ENCODE measurements around the gene GPR75. TPM values are rescaled to one million over a fixed set of nuclear protein-coding genes. Genes with fewer than 3 reads are reported as not detected.

GPR75 gene
- total and polyA plus RNA-seq, 2 donors from 2014 or later, result 0.17 to 2.4 TPM

DNA sequence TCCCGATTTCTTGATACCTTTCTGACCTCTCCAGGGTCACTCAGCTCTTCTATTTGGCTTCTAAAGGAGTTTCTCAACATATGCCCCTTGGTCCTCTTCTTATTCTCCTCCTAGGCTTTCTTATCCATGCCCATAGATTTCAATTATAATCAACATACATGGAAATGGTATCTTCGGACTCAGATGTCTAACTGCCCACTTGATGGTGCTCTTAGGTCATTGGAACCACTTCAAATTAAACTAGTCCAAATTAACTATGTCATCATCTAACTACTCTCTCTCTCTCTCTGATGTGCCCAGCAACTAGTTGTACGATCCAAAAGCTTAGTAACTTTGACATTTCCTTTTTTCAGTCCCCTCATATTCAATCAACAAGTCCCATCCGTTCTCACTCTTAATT lies 43.2 kb upstream of the GPR75 start:
- Histone ChIP-seq H3K36me3 (ENCODE audit: control insufficient read depth in 2 of 3, insufficient read depth in 3 of 3, low read length in 3 of 3) (peaks cover 9 to 53% (median 29%) of the 10 kb centered on the region in 3 donors), H3K4me1 (ENCODE audit: control insufficient read depth in 2 of 3, insufficient read depth in 2 of 3, low read depth in 1 of 3, low read length in 3 of 3) (no peaks in the 10 kb centered on the region), H3K9ac (ENCODE audit: low read length in 3 of 3) (no peak overlapping the region), H3K27ac (ENCODE audit: low read depth in 2 of 2, low read length in 2 of 2) (no peak overlapping the region), H3K9me3 (ENCODE audit: control insufficient read depth in 2 of 3, insufficient read depth in 1 of 3, low read length in 3 of 3) (no peaks in the 10 kb centered on the region), H3K27me3 (ENCODE audit: control insufficient read depth, insufficient read depth, low read length) (no peaks in the 10 kb centered on the region), H3K4me3 (ENCODE audit: low read length in 3 of 3) (no peak overlapping the region)
- intact Hi-C loops (cut with DNase I), result no loop called here
- FAIRE-seq, result no peak
- DNase-seq, result no peak
- TF ChIP-seq, protein P1, sequence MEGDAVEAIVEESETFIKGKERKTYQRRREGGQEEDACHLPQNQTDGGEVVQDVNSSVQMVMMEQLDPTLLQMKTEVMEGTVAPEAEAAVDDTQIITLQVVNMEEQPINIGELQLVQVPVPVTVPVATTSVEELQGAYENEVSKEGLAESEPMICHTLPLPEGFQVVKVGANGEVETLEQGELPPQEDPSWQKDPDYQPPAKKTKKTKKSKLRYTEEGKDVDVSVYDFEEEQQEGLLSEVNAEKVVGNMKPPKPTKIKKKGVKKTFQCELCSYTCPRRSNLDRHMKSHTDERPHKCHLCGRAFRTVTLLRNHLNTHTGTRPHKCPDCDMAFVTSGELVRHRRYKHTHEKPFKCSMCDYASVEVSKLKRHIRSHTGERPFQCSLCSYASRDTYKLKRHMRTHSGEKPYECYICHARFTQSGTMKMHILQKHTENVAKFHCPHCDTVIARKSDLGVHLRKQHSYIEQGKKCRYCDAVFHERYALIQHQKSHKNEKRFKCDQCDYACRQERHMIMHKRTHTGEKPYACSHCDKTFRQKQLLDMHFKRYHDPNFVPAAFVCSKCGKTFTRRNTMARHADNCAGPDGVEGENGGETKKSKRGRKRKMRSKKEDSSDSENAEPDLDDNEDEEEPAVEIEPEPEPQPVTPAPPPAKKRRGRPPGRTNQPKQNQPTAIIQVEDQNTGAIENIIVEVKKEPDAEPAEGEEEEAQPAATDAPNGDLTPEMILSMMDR (IDR thresholded peaks at IDR 0.05; ENCODE audit: borderline replicate concordance, extremely low read depth, insufficient read depth), result no peak

DNA sequence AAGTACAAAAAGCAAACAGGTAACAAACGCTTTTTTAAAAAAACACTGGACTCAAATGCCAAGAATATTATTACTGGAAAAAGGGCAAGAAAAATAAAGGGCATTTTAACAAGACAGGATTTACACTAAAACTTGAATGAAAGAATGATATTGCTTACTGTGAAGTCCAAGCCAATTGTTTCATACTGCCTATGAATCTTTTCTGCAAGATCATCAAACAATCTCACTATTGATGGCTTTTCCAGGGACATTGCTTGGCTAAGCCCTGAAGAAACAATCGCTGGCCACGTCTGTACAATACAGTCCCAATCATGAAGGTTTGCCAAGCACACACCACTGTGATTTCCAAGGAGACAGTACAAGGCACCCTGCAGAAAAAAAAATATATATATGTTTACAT lies 41.4 kb upstream of the GPR75 start:
- Histone ChIP-seq H3K27ac (ENCODE audit: low read depth in 2 of 2, low read length in 2 of 2) (no peak overlapping the region), H3K4me3 (ENCODE audit: low read length in 3 of 3) (no peak overlapping the region), H3K9me3 (ENCODE audit: control insufficient read depth in 2 of 3, insufficient read depth in 1 of 3, low read length in 3 of 3) (no peaks in the 10 kb centered on the region), H3K9ac (ENCODE audit: low read length in 3 of 3) (no peak overlapping the region), H3K4me1 (ENCODE audit: control insufficient read depth in 2 of 3, insufficient read depth in 2 of 3, low read depth in 1 of 3, low read length in 3 of 3) (no peaks in the 10 kb centered on the region), H3K27me3 (ENCODE audit: control insufficient read depth, insufficient read depth, low read length) (no peaks in the 10 kb centered on the region), H3K36me3 (ENCODE audit: control insufficient read depth in 2 of 3, insufficient read depth in 3 of 3, low read length in 3 of 3) (peaks cover 9 to 43% (median 24%) of the 10 kb centered on the region in 3 donors)
- intact Hi-C loops (cut with DNase I), result no loop called here
- FAIRE-seq (no peak), DNase-seq (no peak)
- TF ChIP-seq, protein P1 (IDR thresholded peaks at IDR 0.05; ENCODE audit: borderline replicate concordance, extremely low read depth, insufficient read depth), result no peak

DNA sequence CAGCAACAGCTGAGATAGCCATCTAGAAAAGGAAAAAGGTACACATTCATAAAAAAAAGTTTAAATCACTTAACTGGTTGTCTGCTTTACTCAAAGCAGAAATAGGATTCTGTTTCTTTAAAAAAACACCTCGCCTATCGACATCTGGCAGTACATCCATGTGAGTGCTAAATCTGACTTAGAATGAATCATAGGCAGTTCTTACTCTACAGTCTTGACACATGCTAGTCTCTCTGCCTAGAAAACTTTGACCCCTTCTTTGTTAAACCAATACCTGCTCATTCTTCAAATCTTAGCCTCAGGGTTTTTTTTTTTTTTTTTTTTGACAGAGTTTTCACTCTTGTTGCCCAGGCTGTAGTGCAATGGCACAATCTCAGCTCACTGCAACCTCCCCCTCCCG lies 37.1 kb upstream of the GPR75 start:
- H3K9me3 ChIP-seq (ENCODE audit: control insufficient read depth in 2 of 3, insufficient read depth in 1 of 3, low read length in 3 of 3), result no peaks in the 10 kb centered on the region
- H3K9ac ChIP-seq (ENCODE audit: low read length in 3 of 3), result no peak overlapping the region
- H3K27me3 ChIP-seq (ENCODE audit: control insufficient read depth, insufficient read depth, low read length), result no peaks in the 10 kb centered on the region
- intact Hi-C loops (cut with DNase I), result no loop called here
- peaks cover 9 to 42% (median 27%) of the 10 kb centered on the region in 3 donors for H3K36me3 ChIP-seq (ENCODE audit: control insufficient read depth in 2 of 3, insufficient read depth in 3 of 3, low read length in 3 of 3)
- DNase-seq (no peak), FAIRE-seq (no peak)
- no peak overlapping the region for H3K27ac ChIP-seq (ENCODE audit: low read depth in 2 of 2, low read length in 2 of 2)
- H3K4me1 ChIP-seq (ENCODE audit: control insufficient read depth in 2 of 3, insufficient read depth in 2 of 3, low read depth in 1 of 3, low read length in 3 of 3), result no peaks in the 10 kb centered on the region
- H3K4me3 ChIP-seq (ENCODE audit: low read length in 3 of 3), result no peak overlapping the region
- TF ChIP-seq, protein P1 (IDR thresholded peaks at IDR 0.05; ENCODE audit: borderline replicate concordance, extremely low read depth, insufficient read depth), result no peak
